Measurements from ENCODE around the gene PPP3CA.

GRCh38 chr4:101258883-101259282 lies 88.4 kb downstream of the PPP3CA start:
- TF ChIP-seq EZH2 (optimal IDR thresholded peaks at IDR 0.05; ENCODE audit: low read depth, low read length) (no peak), CTCF (IDR thresholded peaks at IDR 0.05; ENCODE audit: low read length) (no peak)

Measured in MM.1S (cell line).